Stomach (tissue), 9 donors: ENCODE results near the gene GNAS. TPM values are rescaled to one million over a fixed set of nuclear protein-coding genes. Genes with fewer than 3 reads are reported as not detected.
"Not testable (repeated sequence)": the region's sequence is repeated elsewhere in the genome, so short reads cannot be mapped to it uniquely, and the experiment has no call there.

Experiments used
- DNase-seq, 2 donors: peaks; one replicate each; pipeline versions ENCODE4 v3.0.0 to v3.0.0-alpha.2; 2013 to 2019
- H3K27ac ChIP-seq, 5 donors: fragments of 200-600 bp in 4 of 5; sonication (generic) in 4 of 5; one replicate each; pipeline ENCODE4 v1.5.1; 2013 to 2019; ENCODE audit warnings: mild to moderate bottlenecking in 1 of 5, moderate library complexity in 1 of 5
- H3K27me3 ChIP-seq, 3 donors: fragments of 200-600 bp; sonication (generic); one replicate each; pipeline ENCODE4 v1.5.1; 2017 to 2019; ENCODE audit warnings: mixed run types in 1 of 3
- H3K36me3 ChIP-seq, 4 donors: fragments of 200-600 bp; sonication (generic); 1 replicate in 3 of 4; 2 replicates in 1 of 4; pipeline ENCODE4 v1.5.1; 2016 to 2019
- H3K4me1 ChIP-seq, 4 donors: fragments of 200-600 bp; sonication (generic); one replicate each; pipeline ENCODE4 v1.5.1; 2016 to 2019
- H3K4me3 ChIP-seq, 4 donors: fragments of 200-600 bp; sonication (generic) in 3 of 4; one replicate each; pipeline ENCODE4 v1.5.1; 2016 to 2019; ENCODE audit warnings: mild to moderate bottlenecking in 1 of 4
- H3K9me3 ChIP-seq, 4 donors: fragments of 200-600 bp; sonication (generic); one replicate each; pipeline ENCODE4 v1.5.1; 2016 to 2019
- CTCF ChIP-seq, 7 experiments: fragments of 450-650 bp in 4 of 7; fragments of 200-600 bp in 3 of 7; sonication (generic) in 3 of 7; IDR thresholded peaks; one replicate each; pipeline ENCODE4 v1.5.1; 2016 to 2019; ENCODE audit warnings: antibody characterized with exemption in 7 of 7, control low read depth in 2 of 7, mild to moderate bottlenecking in 1 of 7
- EP300 ChIP-seq: sonication (generic); formaldehyde crosslinking; IDR thresholded peaks from one replicate; pipeline ENCODE4 v1.6.1; 2017; ENCODE audit warnings: antibody characterized with exemption
- POLR2A ChIP-seq, 4 donors: fragments of 450-650 bp; IDR thresholded peaks; one replicate each; pipeline ENCODE4 v1.6.1; 2016; ENCODE audit warnings: antibody characterized with exemption in 4 of 4, control low read depth in 2 of 4, mild to moderate bottlenecking in 1 of 4, moderate library complexity in 1 of 4
- POLR2AphosphoS5 ChIP-seq, 3 donors: sonication (generic); formaldehyde crosslinking; IDR thresholded peaks; one replicate each; pipeline ENCODE4 v1.6.1; 2016; ENCODE audit warnings: antibody characterized with exemption in 3 of 3
- whole genome bisulfite sequencing, 5 donors: extraction: QIAGEN DNeasy Blood & Tissue Kit in 3 of 5; methylation state at CpG; one replicate each; pipeline versions ENCODE4 v1.1.5 to v1.1.7; 2013 to 2018; 5-methylcytosine and 5-hydroxymethylcytosine counted together
- intact Hi-C: fragments of 100-400 bp; cut with DNase I; formaldehyde crosslinking; loops from one replicate; pipeline ENCODE4 v1.15.1; 2023; ENCODE audit warnings: low total_unique reads
- polyA plus RNA-seq, 3 donors: library from polyadenylated mRNA; stranded (reverse); fragments of 200-250 nt; gene quantifications; one replicate each; pipeline ENCODE4 v1.2.3, GENCODE V29; 2013
- total RNA-seq, 5 donors: library from RNA; depleted of rRNA; stranded (reverse); fragments of >200 nt; gene quantifications; one replicate each; pipeline versions ENCODE4 v1.1.0 to v1.2.3, GENCODE V29; 2014 to 2016
- donor health status: healthy with polysubstance abuse.
- donor health status: Bipolar disorder and iron deficiency.
- donor health status: healthy.

The GNAS gene
- total and polyA plus RNA-seq, 8 donors, result 306 to 1,010 (median 704) TPM

GRCh38 chr20:58826271-58826670 is 26.2 kb upstream of the GNAS start:
- no peak for DNase-seq
- intact Hi-C loops, result no loop called here
- Histone ChIP-seq H3K4me3 (no peak overlapping the region), H3K27me3 (peaks cover 0 to 3% (median 0%) of the 10 kb centered on the region in 3 donors), H3K36me3 (no peaks in the 10 kb centered on the region), H3K27ac (no peak overlapping the region), H3K4me1 (peaks cover 0 to 9% (median 0%) of the 10 kb centered on the region in 4 donors), H3K9me3 (no peaks in the 10 kb centered on the region)
- WGBS, 5 donors, result 73 to 87% (median 84%) methylated on average over 5 of the region's 5 CpGs
- TF ChIP-seq POLR2AphosphoS5 (IDR thresholded peaks at IDR 0.05), result no peak
- no peak for TF ChIP-seq POLR2A (IDR thresholded peaks at IDR 0.05)
- no peak for TF ChIP-seq CTCF (IDR thresholded peaks at IDR 0.05)
- no peak for TF ChIP-seq EP300

- Histone ChIP-seq H3K27ac (no peak overlapping the region), H3K9me3 (no peaks in the 10 kb centered on the region), H3K4me1 (peaks cover 0 to 9% (median 0%) of the 10 kb centered on the region in 4 donors), H3K4me3 (no peak overlapping the region), H3K36me3 (no peaks in the 10 kb centered on the region), H3K27me3 (peaks cover 0 to 9% (median 0%) of the 10 kb centered on the region in 3 donors)
- TF ChIP-seq POLR2AphosphoS5 (IDR thresholded peaks at IDR 0.05), result no peak
- TF ChIP-seq POLR2A (IDR thresholded peaks at IDR 0.05), result no peak
- TF ChIP-seq EP300, result no peak
- TF ChIP-seq CTCF (IDR thresholded peaks at IDR 0.05), result no peak
- intact Hi-C loops, result no loop called here
- DNase-seq, result no peak
- WGBS, 5 donors, result 87 to 94% (median 90%) methylated on average over 2 of the region's 2 CpGs
These were observed 24.4 kb upstream of the GNAS start for GRCh38 chr20:58828136-58828535.

- H3K9me3 ChIP-seq, intact Hi-C loops, H3K27ac ChIP-seq, DNase-seq, H3K36me3 ChIP-seq, H3K4me3 ChIP-seq, H3K4me1 ChIP-seq: not testable (repeated sequence)
- 90 to 100% (median 97%) methylated on average over 2 to 4 of the region's 5 CpGs for WGBS, 5 donors
- peaks cover 0 to 11% (median 0%) of the 10 kb centered on the region in 3 donors for H3K27me3 ChIP-seq
These were observed 23.7 kb upstream of the GNAS start for GRCh38 chr20:58828804-58829203.

- H3K36me3 ChIP-seq, result no peaks in the 10 kb centered on the region
- H3K9me3 ChIP-seq, result no peaks in the 10 kb centered on the region
- no peak overlapping the region for H3K27ac ChIP-seq
- no peak for TF ChIP-seq EP300
- TF ChIP-seq CTCF (IDR thresholded peaks at IDR 0.05), result no peak
- TF ChIP-seq POLR2AphosphoS5 (IDR thresholded peaks at IDR 0.05), result no peak
- TF ChIP-seq POLR2A (IDR thresholded peaks at IDR 0.05), result no peak
- peaks cover 0 to 9% (median 0%) of the 10 kb centered on the region in 4 donors for H3K4me1 ChIP-seq
- WGBS, 5 donors, result 51 to 68% (median 62%) methylated on average over 6 of the region's 6 CpGs
- no peak overlapping the region for H3K4me3 ChIP-seq
- peak in 1 of 2 donors; percentile 62 for DNase-seq
- H3K27me3 ChIP-seq, result peaks cover 0 to 18% (median 0%) of the 10 kb centered on the region in 3 donors
- intact Hi-C loops, result no loop called here
These were observed 23.0 kb upstream of the GNAS start for GRCh38 chr20:58829531-58829941.

- DNase-seq, result no peak
- no peak for TF ChIP-seq POLR2A (IDR thresholded peaks at IDR 0.05)
- TF ChIP-seq POLR2AphosphoS5 (IDR thresholded peaks at IDR 0.05), result no peak
- TF ChIP-seq CTCF (IDR thresholded peaks at IDR 0.05), result no peak
- no peak for TF ChIP-seq EP300
- no peak overlapping the region for H3K4me3 ChIP-seq
- peaks cover 0 to 43% (median 0%) of the 10 kb centered on the region in 3 donors for H3K27me3 ChIP-seq
- intact Hi-C loops, result no loop called here
- H3K9me3 ChIP-seq, result no peaks in the 10 kb centered on the region
- H3K4me1 ChIP-seq, result peaks cover 0 to 9% (median 0%) of the 10 kb centered on the region in 4 donors
- H3K27ac ChIP-seq, result no peak overlapping the region
- 65 to 79% (median 78%) methylated on average over 4 of the region's 4 CpGs for WGBS, 5 donors
- no peaks in the 10 kb centered on the region for H3K36me3 ChIP-seq
These were observed 20.1 kb upstream of the GNAS start for GRCh38 chr20:58832457-58832856.
